ENCODE measurements around the gene DES.

DNA sequence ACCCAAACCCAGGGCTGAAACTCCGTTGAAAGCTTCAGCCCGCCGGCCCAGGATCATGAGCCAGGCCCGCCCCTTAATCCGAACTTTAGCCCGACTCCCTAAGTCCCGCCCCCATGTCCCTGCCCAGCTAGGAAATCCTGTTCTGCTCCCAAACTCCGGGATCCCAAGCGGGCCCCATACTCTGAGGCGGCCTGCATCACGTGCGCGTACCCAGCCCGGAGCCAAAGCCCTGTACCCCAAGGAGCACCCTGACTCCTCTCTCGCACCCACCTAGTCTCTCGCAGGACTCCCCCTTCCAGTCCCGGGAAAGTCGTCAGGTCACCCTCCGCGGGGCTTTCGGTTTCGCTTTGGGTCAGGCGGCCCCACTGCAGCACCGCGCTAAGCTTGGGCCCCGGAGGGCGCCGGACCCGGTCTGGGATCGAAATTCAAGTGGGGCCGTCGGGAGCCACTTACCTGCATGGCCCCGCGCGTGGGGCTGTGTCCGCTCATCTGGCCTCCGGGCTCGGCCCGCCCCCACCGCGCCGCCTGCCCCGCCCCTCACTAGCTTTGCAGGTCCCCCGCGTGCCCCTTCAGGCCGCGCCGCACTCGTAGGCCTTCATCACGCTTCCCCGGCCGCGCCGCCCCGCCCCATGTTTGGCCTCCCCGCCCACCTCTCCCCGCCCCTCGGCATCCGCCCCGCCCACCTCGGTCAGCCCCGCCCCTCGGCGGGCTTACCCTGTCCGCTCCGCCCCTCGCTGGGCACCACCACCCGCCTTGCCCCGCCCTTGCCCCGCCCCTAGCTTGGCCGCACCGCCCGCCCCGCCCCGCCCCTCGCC is 30.7 kb upstream of the DES start, which contains the start of gene DNPEP:
- TF ChIP-seq, protein P1, sequence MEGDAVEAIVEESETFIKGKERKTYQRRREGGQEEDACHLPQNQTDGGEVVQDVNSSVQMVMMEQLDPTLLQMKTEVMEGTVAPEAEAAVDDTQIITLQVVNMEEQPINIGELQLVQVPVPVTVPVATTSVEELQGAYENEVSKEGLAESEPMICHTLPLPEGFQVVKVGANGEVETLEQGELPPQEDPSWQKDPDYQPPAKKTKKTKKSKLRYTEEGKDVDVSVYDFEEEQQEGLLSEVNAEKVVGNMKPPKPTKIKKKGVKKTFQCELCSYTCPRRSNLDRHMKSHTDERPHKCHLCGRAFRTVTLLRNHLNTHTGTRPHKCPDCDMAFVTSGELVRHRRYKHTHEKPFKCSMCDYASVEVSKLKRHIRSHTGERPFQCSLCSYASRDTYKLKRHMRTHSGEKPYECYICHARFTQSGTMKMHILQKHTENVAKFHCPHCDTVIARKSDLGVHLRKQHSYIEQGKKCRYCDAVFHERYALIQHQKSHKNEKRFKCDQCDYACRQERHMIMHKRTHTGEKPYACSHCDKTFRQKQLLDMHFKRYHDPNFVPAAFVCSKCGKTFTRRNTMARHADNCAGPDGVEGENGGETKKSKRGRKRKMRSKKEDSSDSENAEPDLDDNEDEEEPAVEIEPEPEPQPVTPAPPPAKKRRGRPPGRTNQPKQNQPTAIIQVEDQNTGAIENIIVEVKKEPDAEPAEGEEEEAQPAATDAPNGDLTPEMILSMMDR (conservative IDR thresholded peaks at IDR 0.05; ENCODE audit: low read length): no peak
- TF ChIP-seq EZH2phosphoT487 (IDR thresholded peaks at IDR 0.05; ENCODE audit: borderline replicate concordance, low read depth, low read length): no peak
